Bone marrow (tissue), 2 donors: ENCODE measurements around the gene SERINC1.
"Not testable (repeated sequence)": the region's sequence is repeated elsewhere in the genome, so short reads cannot be mapped to it uniquely, and the experiment has no call there.

Experiments used
- DNase-seq, 2 donors: peaks; one replicate each; lab custom pipeline; 2025; lab: John Stamatoyannopoulos, UW

SERINC1 gene

GRCh38 chr6:122471107-122472021 is at the start of gene SERINC1:
Gene SERINC1 (minus strand): TSS chr6:122471807. CDS start chr6:122471737, 70 bp downstream.
- peak; percentile 71 to 86 for DNase-seq

- no peak for DNase-seq
Measured at GRCh38 chr6:122511193-122511924, 39.8 kb upstream of the SERINC1 start.

- DNase-seq: not testable (repeated sequence)
Measured at GRCh38 chr6:122505170-122505569, 33.6 kb upstream of the SERINC1 start.

GRCh38 chr6:122501475-122501874 is 29.9 kb upstream of the SERINC1 start:
- DNase-seq: no peak

GRCh38 chr6:122495612-122496011 is 24.0 kb upstream of the SERINC1 start:
- DNase-seq: peak in 1 of 2 donors; percentile 91

GRCh38 chr6:122494665-122495272 is 23.2 kb upstream of the SERINC1 start:
- no peak for DNase-seq

- peak in 1 of 2 donors; percentile 77 for DNase-seq
Measured at GRCh38 chr6:122491919-122492555, 20.4 kb upstream of the SERINC1 start.

- no peak for DNase-seq
Measured at GRCh38 chr6:122490607-122491006, 19.0 kb upstream of the SERINC1 start.

GRCh38 chr6:122484760-122485159 is 13.2 kb upstream of the SERINC1 start:
- peak in 1 of 2 donors; percentile 70 for DNase-seq

- DNase-seq: no peak
Measured at GRCh38 chr6:122482750-122483080, 11.1 kb upstream of the SERINC1 start.

GRCh38 chr6:122476131-122476530 is 4.5 kb upstream of the SERINC1 start:
- peak in 1 of 2 donors; percentile 34 for DNase-seq

GRCh38 chr6:122472022-122472340 is 374 bp upstream of the SERINC1 start:
- DNase-seq: no peak

- no peak for DNase-seq
Measured at GRCh38 chr6:122461885-122462284, 9.7 kb downstream of the SERINC1 start.

GRCh38 chr6:122459865-122460416 is 11.7 kb downstream of the SERINC1 start:
- not testable (repeated sequence) for DNase-seq

GRCh38 chr6:122459240-122459639 is 12.4 kb downstream of the SERINC1 start:
- DNase-seq: no peak

GRCh38 chr6:122458087-122458486 is 13.5 kb downstream of the SERINC1 start:
- no peak for DNase-seq

GRCh38 chr6:122455116-122455515 is 16.5 kb downstream of the SERINC1 start:
- DNase-seq: not testable (repeated sequence)

GRCh38 chr6:122454673-122455072 is 16.9 kb downstream of the SERINC1 start:
- no peak for DNase-seq

GRCh38 chr6:122452509-122452908 is 19.1 kb downstream of the SERINC1 start:
- DNase-seq: no peak

- DNase-seq: no peak
Measured at GRCh38 chr6:122449069-122449468, 22.5 kb downstream of the SERINC1 start.

- DNase-seq: no peak
Measured at GRCh38 chr6:122445274-122445673, 26.3 kb downstream of the SERINC1 start.

- DNase-seq: no peak
Measured at GRCh38 chr6:122438975-122439374, 32.6 kb downstream of the SERINC1 start.
